H1 (cell line): ENCODE measurements around the gene OSBP2. TPM values are rescaled to one million over a fixed set of nuclear protein-coding genes. Genes with fewer than 3 reads are reported as not detected.

ENCODE experiments used
- CTCF ChIA-PET: fragments of 300-600 bp; sonication (Branson Sonifier 250); formaldehyde crosslinking; loops from one replicate; lab custom pipeline; 2021; ENCODE audit not compliant: partially characterized antibody; lab: Charles Lee
- POLR2A ChIA-PET: fragments of 300-600 bp; sonication (Branson Sonifier 250); formaldehyde crosslinking; loops from one replicate; lab custom pipeline; 2021; ENCODE audit warnings: inconsistent platforms; ENCODE audit not compliant: partially characterized antibody; lab: Charles Lee
- DNase-seq, 2 experiments: peaks; one replicate each; pipeline versions ENCODE4 v3.0.0 to v3.0.0-alpha.2; 2010 to 2022; ENCODE audit warnings: low spot score in 2 of 2, low read depth in 1 of 2, mixed read lengths in 1 of 2
- FAIRE-seq: peaks from 2 replicates; lab custom pipeline; 2011; peaks lifted over from hg19 to GRCh38; lab: Jason Lieb, UNC
- H2AFZ ChIP-seq: 2 replicates; pipeline ENCODE4 v1.8.1; 2012; ENCODE audit warnings: low read length, inconsistent platforms
- H2AK5ac ChIP-seq: 2 replicates; pipeline ENCODE4 v1.6.1; 2013; ENCODE audit warnings: low read depth, low read length
- H2BK120ac ChIP-seq: replicated peaks from 2 replicates; pipeline ENCODE3; 2013; ENCODE audit warnings: low read depth, low read length, inconsistent platforms
- H2BK12ac ChIP-seq: 2 replicates; pipeline ENCODE4 v1.6.1; 2013; ENCODE audit warnings: low read depth, low read length
- H2BK15ac ChIP-seq: 2 replicates; pipeline ENCODE4 v1.6.1; 2013; ENCODE audit warnings: low read length
- H2BK20ac ChIP-seq: 2 replicates; pipeline ENCODE4 v1.6.1; 2013; ENCODE audit warnings: low read length
- H2BK5ac ChIP-seq: 2 replicates; pipeline ENCODE4 v1.6.1; 2013; ENCODE audit warnings: low read depth, low read length
- H3K14ac ChIP-seq: 2 replicates; pipeline ENCODE4 v1.6.1; 2013; ENCODE audit warnings: inconsistent platforms; ENCODE audit not compliant: insufficient read length
- H3K18ac ChIP-seq: 2 replicates; pipeline ENCODE4 v1.6.1; 2013; ENCODE audit warnings: low read length; ENCODE audit errors: extremely low read depth
- H3K23ac ChIP-seq: 2 replicates; pipeline ENCODE4 v1.6.1; 2013; ENCODE audit warnings: inconsistent platforms; ENCODE audit not compliant: insufficient read length
- H3K23me2 ChIP-seq: 2 replicates; pipeline ENCODE4 v1.6.1; 2013; ENCODE audit warnings: low read depth, low read length
- H3K27ac ChIP-seq: 2 replicates; pipeline ENCODE4 v1.6.1; 2011; ENCODE audit warnings: low read depth, low read length, inconsistent platforms
- H3K27me3 ChIP-seq, 4 experiments: replicated peaks in 1 of 4; 1 replicate in 1 of 4; 2 replicates in 3 of 4; pipeline versions ENCODE4 v1.6.1 to v1.8.1; 2011 to 2013; ENCODE audit warnings: low read length in 3 of 4, mild to moderate bottlenecking in 3 of 4, inconsistent platforms in 2 of 4, mixed read lengths in 2 of 4, moderate library complexity in 1 of 4; ENCODE audit not compliant: control insufficient read depth in 3 of 4, insufficient read depth in 3 of 4; ENCODE audit errors: extremely low read depth in 1 of 4
- H3K36me3 ChIP-seq, 4 experiments: 2 replicates each; pipeline versions ENCODE4 v1.6.1 to v1.8.1; 2011 to 2013; ENCODE audit warnings: mild to moderate bottlenecking in 4 of 4, low read length in 3 of 4, moderate library complexity in 2 of 4, control low read depth in 1 of 4, inconsistent platforms in 1 of 4; ENCODE audit not compliant: insufficient read depth in 4 of 4, control insufficient read depth in 2 of 4
- H3K4ac ChIP-seq: replicated peaks from 2 replicates; pipeline ENCODE3; 2013; ENCODE audit warnings: low read length, low read depth, mixed read lengths, inconsistent platforms; ENCODE audit not compliant: insufficient read length
- H3K4me1 ChIP-seq, 4 experiments: replicated peaks in 1 of 4; 1 replicate in 1 of 4; 2 replicates in 3 of 4; pipeline versions ENCODE4 v1.6.1 to v1.8.1; 2011 to 2013; ENCODE audit warnings: low read length in 3 of 4, inconsistent platforms in 2 of 4, mixed read lengths in 1 of 4; ENCODE audit not compliant: insufficient read depth in 4 of 4, control insufficient read depth in 3 of 4
- H3K4me2 ChIP-seq, 2 experiments: 2 replicates each; pipeline versions ENCODE4 v1.6.1 to v1.8.1; 2011 to 2013; ENCODE audit warnings: low read depth in 2 of 2, low read length in 2 of 2, control low read depth in 1 of 2, inconsistent platforms in 1 of 2, mild to moderate bottlenecking in 1 of 2; ENCODE audit not compliant: insufficient read depth in 1 of 2
- H3K4me3 ChIP-seq, 4 experiments: fragments of 200-600, 300-600 bp in 1 of 4; sonication (generic), shearing (Covaris generic), sonication (Bioruptor Twin) in 1 of 4; 2 replicates each; pipeline versions ENCODE4 v1.5.1 to v1.8.1; 2011 to 2016; ENCODE audit warnings: low read length in 4 of 4, low read depth in 3 of 4, control low read depth in 2 of 4, inconsistent platforms in 2 of 4, mild to moderate bottlenecking in 2 of 4, mixed read lengths in 1 of 4, moderate library complexity in 1 of 4; ENCODE audit not compliant: insufficient read depth in 2 of 4; ENCODE audit errors: extremely low read depth in 1 of 4
- H3K56ac ChIP-seq: replicated peaks from 2 replicates; pipeline ENCODE3; 2013; ENCODE audit warnings: low read depth, mild to moderate bottlenecking, mixed read lengths, low read length, inconsistent platforms; ENCODE audit not compliant: insufficient read length
- H3K79me1 ChIP-seq: 2 replicates; pipeline ENCODE4 v1.6.1; 2013; ENCODE audit warnings: low read depth, low read length, control low read depth
- H3K79me2 ChIP-seq, 2 experiments: 2 replicates each; pipeline versions ENCODE4 v1.6.1 to v1.8.1; 2012 to 2013; ENCODE audit warnings: low read length in 2 of 2, mild to moderate bottlenecking in 2 of 2, inconsistent platforms in 1 of 2; ENCODE audit not compliant: insufficient read depth in 2 of 2, control insufficient read depth in 1 of 2
- H3K9ac ChIP-seq, 4 experiments: replicated peaks in 1 of 4; 1 replicate in 1 of 4; 2 replicates in 3 of 4; pipeline versions ENCODE4 v1.6.1 to v1.8.1; 2011 to 2013; ENCODE audit warnings: low read depth in 3 of 4, low read length in 3 of 4, control low read depth in 2 of 4, mild to moderate bottlenecking in 2 of 4, moderate library complexity in 2 of 4, inconsistent platforms in 1 of 4; ENCODE audit errors: extremely low read depth in 1 of 4
- H3K9me3 ChIP-seq, 2 experiments: 2 replicates each; pipeline versions ENCODE4 v1.6.1 to v1.8.1; 2012 to 2013; ENCODE audit warnings: mild to moderate bottlenecking in 2 of 2, moderate library complexity in 2 of 2, control low read depth in 1 of 2, inconsistent platforms in 1 of 2, low read depth in 1 of 2, low read length in 1 of 2, mixed read lengths in 1 of 2; ENCODE audit not compliant: insufficient read depth in 2 of 2
- H4K20me1 ChIP-seq, 2 experiments: replicated peaks in 1 of 2; 2 replicates each; pipeline versions ENCODE3 to v1.8.1; 2011 to 2013; ENCODE audit warnings: inconsistent platforms in 2 of 2, low read length in 2 of 2, mild to moderate bottlenecking in 1 of 2; ENCODE audit not compliant: insufficient read depth in 2 of 2, control insufficient read depth in 1 of 2
- H4K5ac ChIP-seq: 2 replicates; pipeline ENCODE4 v1.6.1; 2013; ENCODE audit warnings: low read length, low read depth, mixed read lengths, inconsistent platforms; ENCODE audit not compliant: insufficient read length
- H4K8ac ChIP-seq: 2 replicates; pipeline ENCODE4 v1.8.0; 2013; ENCODE audit warnings: mild to moderate bottlenecking, moderate library complexity, low read length, inconsistent platforms; ENCODE audit not compliant: insufficient read depth; ENCODE audit errors: extremely low read depth
- H4K91ac ChIP-seq: replicated peaks from 2 replicates; pipeline ENCODE3; 2013; ENCODE audit warnings: low read length, mixed read lengths, inconsistent platforms; ENCODE audit not compliant: insufficient read length
- ASH2L ChIP-seq: fragments of 200-600, 300-600 bp; sonication (generic); IDR thresholded peaks from one replicate; pipeline ENCODE4 v1.7.1; 2017; ENCODE audit warnings: low read length
- CHD2 ChIP-seq: IDR thresholded peaks from 2 replicates; pipeline ENCODE4 v1.6.1; 2012; ENCODE audit warnings: low read length, improper control_type of control experiment
- EP300 ChIP-seq, 2 experiments: IDR thresholded peaks; 1 replicate in 1 of 2; 2 replicates in 1 of 2; pipeline ENCODE4 v1.6.1; 2011 to 2012; ENCODE audit warnings: low read depth in 2 of 2, low read length in 2 of 2, mild to moderate bottlenecking in 2 of 2, borderline replicate concordance in 1 of 2, inconsistent platforms in 1 of 2, moderate library complexity in 1 of 2
- JUN ChIP-seq: IDR thresholded peaks from 2 replicates; pipeline ENCODE4 v1.6.1; 2011; ENCODE audit warnings: low read depth, mild to moderate bottlenecking, improper control_type of control experiment, low read length
- MAFK ChIP-seq: IDR thresholded peaks from 2 replicates; pipeline ENCODE4 v1.6.1; 2012; ENCODE audit warnings: low read depth, mild to moderate bottlenecking, improper control_type of control experiment, low read length
- POLR2AphosphoS5 ChIP-seq: IDR thresholded peaks from 2 replicates; pipeline ENCODE4 v1.6.1; 2011; ENCODE audit warnings: low read depth, low read length
- WGBS, 2 experiments: shearing (Covaris generic) in 1 of 2; methylation state at CpG; one replicate each; pipeline versions ENCODE4 v1.1.6 to v1.1.7; 2013 to 2015; ENCODE audit warnings: low lambda C conversion rate in 2 of 2, mixed read lengths in 2 of 2, inconsistent platforms in 1 of 2, low coverage in 1 of 2, missing lambda C conversion rate in 1 of 2; ENCODE audit not compliant: insufficient replicate concordance in 2 of 2, insufficient coverage in 1 of 2, insufficient read length in 1 of 2; ENCODE audit errors: extremely low coverage in 1 of 2, missing lambda C conversion rate in 1 of 2; 5-methylcytosine and 5-hydroxymethylcytosine counted together
- polyA plus RNA-seq, 7 experiments: library from polyadenylated mRNA; depleted of rRNA in 3 of 7; stranded (reverse) in 5 of 7; unstranded in 2 of 7; fragments of >200 nt in 5 of 7; fragments of 200-250 nt in 2 of 7; gene quantifications; 1 replicate in 5 of 7; 2 replicates in 1 of 7; 4 replicates in 1 of 7; pipeline versions ENCODE4 v1.2.1 to v1.2.3, GENCODE V29; 2011 to 2013; ENCODE audit warnings: missing spikeins in 2 of 7, mixed read lengths in 2 of 7
- total RNA-seq: library from RNA; stranded (reverse); fragmentation: NEBNext Ultra II Directional; extraction: Animal tissue kit (Norgen Biotek cat#: 25700); gene quantifications from 2 replicates; pipeline ENCODE4 v1.2.1, GENCODE V29; 2021

OSBP2 gene
- total and polyA plus RNA-seq, 2 of the 8 experiments (the other 6 are each of a cell fraction or from before 2014, with no cell fraction given): 3.4 to 3.7 TPM

DNA sequence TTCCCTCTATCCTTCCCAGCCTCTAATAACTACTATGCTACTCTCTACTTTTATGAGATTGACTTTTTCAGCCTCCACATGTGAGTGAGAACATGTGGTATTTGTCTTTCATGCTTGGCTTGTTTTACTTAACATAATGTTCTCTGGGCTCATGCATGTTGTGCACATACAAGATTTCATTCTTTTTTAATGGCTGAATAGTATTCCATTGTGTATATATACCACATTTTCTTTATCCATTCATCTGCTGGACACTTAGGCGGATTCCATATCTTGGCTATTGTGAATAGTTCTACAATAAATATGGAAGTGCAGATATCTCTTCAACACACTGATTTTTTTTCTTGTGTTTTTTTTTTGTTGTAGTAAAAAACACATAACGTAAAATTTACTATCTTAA is 19.4 kb downstream of the OSBP2 start:
- H4K91ac ChIP-seq: no peak overlapping the region
- H3K4ac ChIP-seq: no peak overlapping the region
- H2BK20ac ChIP-seq: no peak overlapping the region
- H3K4me1 ChIP-seq: no peaks in the 10 kb centered on the region
- H2BK120ac ChIP-seq: no peak overlapping the region
- no peaks in the 10 kb centered on the region for H3K79me2 ChIP-seq
- H4K5ac ChIP-seq: no peak overlapping the region
- no peak overlapping the region for H3K9ac ChIP-seq
- H3K23me2 ChIP-seq: no peaks in the 10 kb centered on the region
- H2BK12ac ChIP-seq: no peak overlapping the region
- H3K4me2 ChIP-seq: no peak overlapping the region
- no peak for FAIRE-seq
- 95% methylated on average over 2 of the region's 2 CpGs; no CpG with 5 or more reads in 1 of the 2 experiments for WGBS, 2 experiments
- H2AK5ac ChIP-seq: no peak overlapping the region
- H3K4me3 ChIP-seq: no peak overlapping the region
- H3K27ac ChIP-seq: no peak overlapping the region
- H3K56ac ChIP-seq: no peak overlapping the region
- no peak overlapping the region for H2BK15ac ChIP-seq
- POLR2A ChIA-PET: no interaction called here
- no peak overlapping the region for H3K23ac ChIP-seq
- DNase-seq: no peak
- no peak overlapping the region for H2AFZ ChIP-seq
- no peaks in the 10 kb centered on the region for H3K27me3 ChIP-seq
- no peak overlapping the region for H3K18ac ChIP-seq
- CTCF ChIA-PET: no interaction called here
- H3K14ac ChIP-seq: no peak overlapping the region
- H4K20me1 ChIP-seq: no peaks in the 10 kb centered on the region
- no peaks in the 10 kb centered on the region for H3K9me3 ChIP-seq
- H3K79me1 ChIP-seq: no peaks in the 10 kb centered on the region
- H3K36me3 ChIP-seq: no peaks in the 10 kb centered on the region
- H4K8ac ChIP-seq: no peak overlapping the region
- H2BK5ac ChIP-seq: no peak overlapping the region
- TF ChIP-seq ASH2L: no peak
- TF ChIP-seq POLR2AphosphoS5: no peak
- TF ChIP-seq MAFK: no peak
- no peak for TF ChIP-seq EP300 (IDR thresholded peaks at IDR 0.05; ENCODE audit: borderline replicate concordance in 1 of 2, low read depth in 2 of 2, low read length in 2 of 2)
- TF ChIP-seq CHD2: no peak
- TF ChIP-seq JUN: no peak
